ENCODE results near the gene LDLRAP1.

DNA sequence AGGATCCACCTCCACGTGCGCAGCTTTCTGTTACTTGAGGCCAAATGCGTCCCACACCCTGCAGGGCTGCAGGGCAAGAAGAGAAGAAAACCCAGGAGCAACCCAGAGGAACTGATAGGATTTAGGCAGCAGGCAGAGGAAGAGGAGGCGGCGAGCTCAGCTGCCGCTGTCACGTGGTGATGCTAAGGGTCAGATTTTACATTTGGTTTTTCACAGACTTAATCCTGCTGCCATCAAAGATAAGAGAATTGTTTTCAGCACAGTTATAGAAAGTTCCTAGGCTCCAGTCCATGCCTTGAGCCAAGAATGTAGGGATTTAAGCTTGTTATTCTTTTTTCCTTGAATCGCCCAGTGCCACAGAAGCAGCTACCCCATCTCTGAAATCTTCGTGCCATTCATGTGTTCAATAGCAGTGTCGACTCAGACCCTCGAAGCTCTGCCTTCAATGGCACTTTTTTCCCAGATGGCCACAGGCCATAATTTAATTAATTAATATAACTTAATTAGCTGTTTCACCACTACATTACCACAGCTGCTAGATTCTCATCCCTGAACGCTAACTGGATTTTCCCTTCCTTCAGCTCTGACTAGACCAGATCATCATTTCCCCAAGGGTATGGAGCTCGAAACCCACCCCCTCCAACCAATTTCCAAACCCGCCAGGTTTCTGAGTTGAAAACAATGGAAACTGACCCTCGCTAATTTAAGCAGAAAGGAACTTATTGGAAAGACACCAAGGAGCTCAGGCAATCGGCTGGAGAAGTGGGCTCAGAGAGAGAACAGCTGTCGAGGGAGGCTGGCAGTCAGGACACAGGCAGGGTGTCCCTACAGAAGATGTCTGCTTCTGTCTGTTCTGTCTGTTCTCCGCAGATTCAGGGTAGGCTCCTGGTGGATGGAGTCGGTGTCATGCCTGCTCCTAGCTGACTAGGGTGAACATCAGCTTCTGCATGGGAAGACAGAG is 36.2 kb downstream of the LDLRAP1 start:
- TF ChIP-seq, protein P1, sequence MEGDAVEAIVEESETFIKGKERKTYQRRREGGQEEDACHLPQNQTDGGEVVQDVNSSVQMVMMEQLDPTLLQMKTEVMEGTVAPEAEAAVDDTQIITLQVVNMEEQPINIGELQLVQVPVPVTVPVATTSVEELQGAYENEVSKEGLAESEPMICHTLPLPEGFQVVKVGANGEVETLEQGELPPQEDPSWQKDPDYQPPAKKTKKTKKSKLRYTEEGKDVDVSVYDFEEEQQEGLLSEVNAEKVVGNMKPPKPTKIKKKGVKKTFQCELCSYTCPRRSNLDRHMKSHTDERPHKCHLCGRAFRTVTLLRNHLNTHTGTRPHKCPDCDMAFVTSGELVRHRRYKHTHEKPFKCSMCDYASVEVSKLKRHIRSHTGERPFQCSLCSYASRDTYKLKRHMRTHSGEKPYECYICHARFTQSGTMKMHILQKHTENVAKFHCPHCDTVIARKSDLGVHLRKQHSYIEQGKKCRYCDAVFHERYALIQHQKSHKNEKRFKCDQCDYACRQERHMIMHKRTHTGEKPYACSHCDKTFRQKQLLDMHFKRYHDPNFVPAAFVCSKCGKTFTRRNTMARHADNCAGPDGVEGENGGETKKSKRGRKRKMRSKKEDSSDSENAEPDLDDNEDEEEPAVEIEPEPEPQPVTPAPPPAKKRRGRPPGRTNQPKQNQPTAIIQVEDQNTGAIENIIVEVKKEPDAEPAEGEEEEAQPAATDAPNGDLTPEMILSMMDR (IDR thresholded peaks at IDR 0.05), result no peak
- no peak for TF ChIP-seq POLR2A (IDR thresholded peaks at IDR 0.05)
- TF ChIP-seq POLR2AphosphoS5 (IDR thresholded peaks at IDR 0.05), result no peak
